GM18870 (cell line): Measurements from ENCODE around the gene CCDC90B.
"Not testable (repeated sequence)": the region's sequence is repeated elsewhere in the genome, so short reads cannot be mapped to it uniquely, and the experiment has no call there.

Experiments
- ATAC-seq: cut with Tn5 transposase; IDR thresholded peaks from one replicate; pipeline ENCODE4 v1.9.1; 2021; ENCODE audit warnings: moderate library complexity; ENCODE audit not compliant: unreplicated experiment

Gene CCDC90B

GRCh38 chr11:83292709-83293456 lies 6.7 kb upstream of the CCDC90B start:
- ATAC-seq = peak; percentile 74

GRCh38 chr11:83287631-83288030 lies 1.5 kb upstream of the CCDC90B start:
- ATAC-seq = no peak

- peak; percentile 36 for ATAC-seq
Observed at GRCh38 chr11:83285151-83285770, 906 bp downstream of the CCDC90B start.

- no peak for ATAC-seq
Observed at GRCh38 chr11:83284501-83285150, 1.5 kb downstream of the CCDC90B start.

- ATAC-seq = no peak
Observed at GRCh38 chr11:83282084-83282716, 4.0 kb downstream of the CCDC90B start.

GRCh38 chr11:83280256-83280655 lies 5.9 kb downstream of the CCDC90B start:
- no peak for ATAC-seq

- ATAC-seq = no peak
Observed at GRCh38 chr11:83278351-83278750, 7.8 kb downstream of the CCDC90B start.

GRCh38 chr11:83275888-83276641 lies 10.1 kb downstream of the CCDC90B start:
- no peak for ATAC-seq

- ATAC-seq = no peak
Observed at GRCh38 chr11:83272627-83273026, 13.5 kb downstream of the CCDC90B start.

GRCh38 chr11:83271734-83272133 lies 14.4 kb downstream of the CCDC90B start:
- not testable (repeated sequence) for ATAC-seq

GRCh38 chr11:83269080-83269479 lies 17.1 kb downstream of the CCDC90B start:
- ATAC-seq = not testable (repeated sequence)

GRCh38 chr11:83265331-83265730 lies 20.8 kb downstream of the CCDC90B start:
- ATAC-seq = no peak

GRCh38 chr11:83259559-83259958 lies 26.6 kb downstream of the CCDC90B start:
- ATAC-seq = no peak

- ATAC-seq = no peak
Observed at GRCh38 chr11:83257761-83258168, 28.4 kb downstream of the CCDC90B start.

- no peak for ATAC-seq
Observed at GRCh38 chr11:83256602-83257340, 29.4 kb downstream of the CCDC90B start.

GRCh38 chr11:83255366-83255765 lies 30.8 kb downstream of the CCDC90B start:
- ATAC-seq = no peak

- ATAC-seq = no peak
Observed at GRCh38 chr11:83252941-83253340, 33.2 kb downstream of the CCDC90B start.

GRCh38 chr11:83252266-83252665 lies 33.9 kb downstream of the CCDC90B start:
- no peak for ATAC-seq

- peak; percentile 65 for ATAC-seq
Observed at GRCh38 chr11:83249972-83250593, 36.1 kb downstream of the CCDC90B start.

GRCh38 chr11:83249445-83249844 lies 36.7 kb downstream of the CCDC90B start:
- no peak for ATAC-seq
